HG03060 (cell line): ENCODE measurements around the gene GRIK3.

ENCODE experiments used
- ATAC-seq: cut with Tn5 transposase; IDR thresholded peaks from one replicate; pipeline ENCODE4 v1.9.1; 2021; ENCODE audit warnings: low read depth, moderate number of reproducible peaks; ENCODE audit not compliant: unreplicated experiment

GRIK3 gene

DNA sequence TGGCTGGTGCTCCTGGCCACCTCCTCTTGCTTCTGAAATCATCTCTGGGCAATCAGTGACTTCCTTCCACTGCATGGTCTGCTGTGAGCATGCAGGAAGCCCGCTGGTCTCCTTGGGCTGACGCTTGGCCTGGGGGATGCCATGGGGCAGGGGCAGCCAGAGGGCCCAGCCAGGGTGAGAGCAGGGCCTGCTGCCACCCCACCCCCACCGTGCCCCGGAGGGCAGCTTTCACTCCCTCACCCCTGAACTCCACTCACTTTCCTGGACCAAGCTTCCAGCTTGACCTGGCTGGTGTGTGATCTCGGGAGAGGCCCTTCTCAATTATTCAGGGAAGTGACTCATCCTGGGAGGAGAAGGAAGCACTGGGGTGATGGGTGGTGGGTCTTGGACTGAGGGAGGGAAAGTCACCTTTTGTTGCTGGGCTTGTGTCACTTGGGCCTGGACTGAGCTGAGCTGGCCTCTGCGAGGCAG lies 281.4 kb downstream of the GRIK3 start:
- ATAC-seq = no peak

GRCh38 chr1:36752431-36752830 lies 281.9 kb downstream of the GRIK3 start:
- no peak for ATAC-seq

- no peak for ATAC-seq
Measured at GRCh38 chr1:36751525-36751924, 282.8 kb downstream of the GRIK3 start.

DNA sequence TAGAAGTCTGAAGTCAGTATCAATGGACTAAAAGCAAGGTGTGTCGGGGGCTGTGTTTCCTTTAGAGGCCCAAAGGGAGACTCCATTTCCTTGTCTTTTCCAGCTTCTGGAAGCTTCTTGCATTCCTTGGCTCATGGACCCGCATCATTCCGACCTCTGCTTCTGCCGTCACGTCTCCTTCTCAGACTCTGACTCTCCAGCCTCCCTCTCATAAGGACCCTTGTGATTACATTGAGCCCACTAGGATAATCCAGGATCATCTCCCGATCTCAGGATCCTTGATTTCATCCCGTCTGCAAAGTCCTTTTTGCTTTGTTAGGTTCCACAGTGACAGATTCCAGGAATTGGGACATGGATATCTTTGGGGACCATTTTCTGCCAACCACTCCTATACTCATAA lies 285.8 kb downstream of the GRIK3 start:
- ATAC-seq = no peak
